ENCODE measurements around the gene ABHD12B.
"Not testable (repeated sequence)": the region's sequence is repeated elsewhere in the genome, so short reads cannot be mapped to it uniquely, and the experiment has no call there.

The ABHD12B gene

GRCh38 chr14:50875359-50876070, 3.7 kb downstream of the ABHD12B start:
- Histone ChIP-seq H3K36me3 (ENCODE audit: control insufficient read depth, insufficient read depth, low read length) (no peaks in the 10 kb centered on the region), H3K4me3 (ENCODE audit: low read length) (no peak overlapping the region), H3K27ac (ENCODE audit: low read depth, low read length) (no peak overlapping the region), H3K4me1 (ENCODE audit: control insufficient read depth, insufficient read depth, low read length) (no peaks in the 10 kb centered on the region), H3K27me3 (ENCODE audit: control insufficient read depth, insufficient read depth, low read length) (peaks cover 7% of the 10 kb centered on the region), H3K9ac (ENCODE audit: low read length) (no peak overlapping the region)

DNA sequence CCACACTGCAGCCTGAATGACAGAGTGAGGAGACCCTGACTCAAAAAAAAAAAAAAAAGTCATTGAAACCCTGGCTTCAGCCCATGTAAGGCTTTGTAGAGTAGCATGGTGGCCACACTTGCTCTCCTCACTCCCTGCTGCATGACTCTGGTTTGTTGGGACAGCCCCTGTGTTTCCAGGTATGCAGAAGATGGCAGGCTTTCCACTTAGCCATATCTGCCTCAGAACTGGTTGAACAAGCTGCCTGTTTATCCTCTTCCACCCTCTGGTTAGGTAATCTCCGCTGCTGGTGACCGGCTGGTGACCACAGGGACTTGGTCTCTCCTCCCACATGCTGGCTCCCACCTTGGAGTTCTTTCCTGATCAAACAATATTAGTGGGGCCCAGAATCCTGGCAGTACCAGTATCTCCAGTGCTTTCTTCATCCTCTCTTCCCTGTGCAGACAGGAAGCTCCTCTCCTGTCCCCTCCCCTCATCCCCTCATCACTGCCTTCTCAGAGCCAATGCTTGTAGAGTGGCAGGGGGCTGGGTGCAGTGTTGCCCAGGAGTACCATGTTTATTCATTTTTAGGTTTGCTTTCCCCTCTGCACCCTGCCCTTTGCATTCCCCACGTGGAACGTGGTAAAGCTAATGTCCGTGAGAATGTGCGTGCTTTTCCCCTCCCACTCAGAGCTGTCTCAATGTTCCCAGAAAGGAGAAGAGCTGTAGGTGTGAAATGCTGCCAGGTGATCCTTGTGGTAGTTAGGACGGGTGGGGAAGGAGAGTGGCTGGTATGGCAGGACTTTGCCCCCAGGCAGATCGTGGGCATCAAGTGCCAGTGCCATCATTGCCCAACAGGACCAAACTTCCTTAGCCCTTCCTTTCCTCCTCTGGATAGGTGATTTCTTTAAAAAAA, 11.3 kb downstream of the ABHD12B start:
- Histone ChIP-seq H3K4me3 (ENCODE audit: low read length) (no peak overlapping the region), H3K27ac (ENCODE audit: low read depth, low read length) (no peak overlapping the region), H3K4me1 (ENCODE audit: control insufficient read depth, insufficient read depth, low read length) (no peaks in the 10 kb centered on the region), H3K9ac (ENCODE audit: low read length) (no peak overlapping the region), H3K27me3 (ENCODE audit: control insufficient read depth, insufficient read depth, low read length) (no peaks in the 10 kb centered on the region), H3K36me3 (ENCODE audit: control insufficient read depth, insufficient read depth, low read length) (no peaks in the 10 kb centered on the region)

- Histone ChIP-seq H3K27me3 (ENCODE audit: control insufficient read depth, insufficient read depth, low read length) (no peaks in the 10 kb centered on the region), H3K9ac (ENCODE audit: low read length) (no peak overlapping the region), H3K4me3 (ENCODE audit: low read length) (no peak overlapping the region), H3K36me3 (ENCODE audit: control insufficient read depth, insufficient read depth, low read length) (no peaks in the 10 kb centered on the region), H3K27ac (ENCODE audit: low read depth, low read length) (no peak overlapping the region), H3K4me1 (ENCODE audit: control insufficient read depth, insufficient read depth, low read length) (no peaks in the 10 kb centered on the region)
Observed at GRCh38 chr14:50883827-50884197, 12.0 kb downstream of the ABHD12B start.

DNA sequence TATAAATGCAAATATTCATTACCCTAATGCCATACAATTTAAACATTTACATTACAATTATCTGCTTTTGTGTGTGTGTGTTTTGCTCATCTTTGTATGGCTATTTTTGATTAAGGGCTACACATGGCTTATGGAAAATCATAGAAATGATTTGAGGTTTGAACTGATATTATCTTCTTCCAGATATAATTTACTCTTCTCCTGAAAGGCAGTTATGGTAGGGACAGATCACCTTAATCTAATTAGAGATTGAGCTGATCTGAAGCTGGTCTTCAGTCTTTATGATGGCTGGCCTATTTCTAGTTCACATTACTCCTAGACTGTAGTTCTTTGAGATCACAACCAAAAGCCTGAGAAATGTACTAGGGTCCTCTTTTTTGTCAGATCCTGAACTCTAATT, 15.6 kb downstream of the ABHD12B start:
- H3K9ac ChIP-seq (ENCODE audit: low read length) = no peak overlapping the region
- H3K4me3 ChIP-seq (ENCODE audit: low read length) = no peak overlapping the region
- H3K36me3 ChIP-seq (ENCODE audit: control insufficient read depth, insufficient read depth, low read length) = no peaks in the 10 kb centered on the region
- no peak overlapping the region for H3K27ac ChIP-seq (ENCODE audit: low read depth, low read length)
- H3K4me1 ChIP-seq (ENCODE audit: control insufficient read depth, insufficient read depth, low read length) = no peaks in the 10 kb centered on the region
- no peaks in the 10 kb centered on the region for H3K27me3 ChIP-seq (ENCODE audit: control insufficient read depth, insufficient read depth, low read length)

- no peak overlapping the region for H3K27ac ChIP-seq (ENCODE audit: low read depth, low read length)
- H3K9ac ChIP-seq (ENCODE audit: low read length) = no peak overlapping the region
- H3K4me1 ChIP-seq (ENCODE audit: control insufficient read depth, insufficient read depth, low read length) = no peaks in the 10 kb centered on the region
- no peaks in the 10 kb centered on the region for H3K36me3 ChIP-seq (ENCODE audit: control insufficient read depth, insufficient read depth, low read length)
- no peaks in the 10 kb centered on the region for H3K27me3 ChIP-seq (ENCODE audit: control insufficient read depth, insufficient read depth, low read length)
- no peak overlapping the region for H3K4me3 ChIP-seq (ENCODE audit: low read length)
Observed at GRCh38 chr14:50892255-50892654, 20.4 kb downstream of the ABHD12B start.

- not testable (repeated sequence) for H3K4me1 ChIP-seq (ENCODE audit: control insufficient read depth, insufficient read depth, low read length); H3K4me3 ChIP-seq (ENCODE audit: low read length); H3K9ac ChIP-seq (ENCODE audit: low read length); H3K27ac ChIP-seq (ENCODE audit: low read depth, low read length); H3K27me3 ChIP-seq (ENCODE audit: control insufficient read depth, insufficient read depth, low read length); H3K36me3 ChIP-seq (ENCODE audit: control insufficient read depth, insufficient read depth, low read length)
Observed at GRCh38 chr14:50896421-50896820, 24.6 kb downstream of the ABHD12B start.

DNA sequence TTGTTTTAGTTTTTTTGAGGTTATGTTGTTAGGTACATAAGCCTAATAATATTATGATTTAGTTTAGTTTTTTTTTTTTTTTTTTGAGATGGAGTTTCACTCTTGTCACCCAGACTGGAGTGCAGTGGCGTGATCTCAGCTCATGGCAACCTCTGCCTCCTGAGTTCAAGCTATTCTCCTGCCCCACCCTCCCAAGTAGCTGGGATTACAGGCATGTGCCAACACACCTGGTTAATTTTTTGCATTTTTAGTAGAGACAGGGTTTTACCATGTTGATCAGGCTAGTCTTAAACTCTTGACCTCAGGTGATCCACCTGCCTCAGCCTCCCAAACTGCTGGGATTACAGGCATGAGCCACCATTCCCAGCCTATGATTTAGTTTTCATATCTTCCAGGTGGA, 25.2 kb downstream of the ABHD12B start:
- H3K36me3 ChIP-seq (ENCODE audit: control insufficient read depth, insufficient read depth, low read length); H3K27ac ChIP-seq (ENCODE audit: low read depth, low read length); H3K4me3 ChIP-seq (ENCODE audit: low read length); H3K27me3 ChIP-seq (ENCODE audit: control insufficient read depth, insufficient read depth, low read length); H3K9ac ChIP-seq (ENCODE audit: low read length); H3K4me1 ChIP-seq (ENCODE audit: control insufficient read depth, insufficient read depth, low read length): not testable (repeated sequence)

- H3K27me3 ChIP-seq (ENCODE audit: control insufficient read depth, insufficient read depth, low read length) = no peaks in the 10 kb centered on the region
- H3K4me1 ChIP-seq (ENCODE audit: control insufficient read depth, insufficient read depth, low read length) = no peaks in the 10 kb centered on the region
- H3K9ac ChIP-seq (ENCODE audit: low read length) = no peak overlapping the region
- no peak overlapping the region for H3K4me3 ChIP-seq (ENCODE audit: low read length)
- H3K36me3 ChIP-seq (ENCODE audit: control insufficient read depth, insufficient read depth, low read length) = no peaks in the 10 kb centered on the region
- no peak overlapping the region for H3K27ac ChIP-seq (ENCODE audit: low read depth, low read length)
Observed at GRCh38 chr14:50897658-50898175, 25.9 kb downstream of the ABHD12B start.

GRCh38 chr14:50901361-50901760, 29.5 kb downstream of the ABHD12B start:
- H3K36me3 ChIP-seq (ENCODE audit: control insufficient read depth, insufficient read depth, low read length) = peaks cover 3% of the 10 kb centered on the region

GRCh38 chr14:50904719-50905118, 32.9 kb downstream of the ABHD12B start:
- Histone ChIP-seq H3K4me1 (ENCODE audit: control insufficient read depth, insufficient read depth, low read length) (no peaks in the 10 kb centered on the region), H3K4me3 (ENCODE audit: low read length) (no peak overlapping the region), H3K9ac (ENCODE audit: low read length) (no peak overlapping the region), H3K27me3 (ENCODE audit: control insufficient read depth, insufficient read depth, low read length) (no peaks in the 10 kb centered on the region), H3K27ac (ENCODE audit: low read depth, low read length) (no peak overlapping the region), H3K36me3 (ENCODE audit: control insufficient read depth, insufficient read depth, low read length) (peaks cover 3% of the 10 kb centered on the region)

More at GRCh38 chr14:50901361-50901760, 29.5 kb downstream of the ABHD12B start:
- Histone ChIP-seq H3K4me3 (ENCODE audit: low read length) (no peak overlapping the region), H3K27ac (ENCODE audit: low read depth, low read length) (no peak overlapping the region), H3K27me3 (ENCODE audit: control insufficient read depth, insufficient read depth, low read length) (no peaks in the 10 kb centered on the region), H3K4me1 (ENCODE audit: control insufficient read depth, insufficient read depth, low read length) (no peaks in the 10 kb centered on the region), H3K9ac (ENCODE audit: low read length) (no peak overlapping the region)

DNA sequence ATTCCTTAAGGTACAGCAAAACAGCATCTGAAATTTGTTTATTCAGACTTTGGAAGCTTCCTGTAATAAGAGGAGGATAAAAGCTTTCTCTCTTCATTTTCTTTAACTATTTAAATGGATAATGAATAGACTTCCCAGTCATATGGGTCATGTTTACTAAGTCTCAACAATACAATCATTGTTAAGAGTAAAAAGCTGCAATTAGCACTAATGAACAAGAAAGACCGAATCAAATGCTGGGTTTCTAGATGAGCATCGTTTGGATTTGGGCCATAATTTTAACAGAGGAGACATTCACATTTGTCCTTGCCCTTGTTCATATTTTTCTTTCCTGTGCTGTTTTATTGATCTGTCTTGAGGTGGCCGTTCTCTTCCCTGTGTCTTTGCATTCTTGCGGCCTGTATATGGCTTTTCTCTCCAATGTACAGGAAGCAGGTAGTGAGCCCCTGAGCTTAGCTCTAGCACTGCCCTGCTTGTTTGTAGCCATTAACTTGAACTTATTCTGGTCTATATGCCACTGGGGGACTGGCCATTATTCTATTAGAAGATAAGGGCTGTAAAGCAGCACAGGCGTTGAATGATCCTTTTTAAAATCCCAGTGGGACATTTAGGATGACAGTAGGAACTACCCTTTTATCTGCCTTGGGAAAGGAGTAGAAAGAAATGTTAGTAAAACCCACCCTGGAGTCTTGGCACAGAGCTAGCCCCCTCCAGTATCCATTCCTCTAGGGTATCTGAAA, 34.6 kb downstream of the ABHD12B start:
- H3K9ac ChIP-seq (ENCODE audit: low read length) = no peak overlapping the region
- H3K4me1 ChIP-seq (ENCODE audit: control insufficient read depth, insufficient read depth, low read length) = no peaks in the 10 kb centered on the region
- H3K27ac ChIP-seq (ENCODE audit: low read depth, low read length) = no peak overlapping the region
- no peak overlapping the region for H3K4me3 ChIP-seq (ENCODE audit: low read length)
- peaks cover 3% of the 10 kb centered on the region for H3K36me3 ChIP-seq (ENCODE audit: control insufficient read depth, insufficient read depth, low read length)
- H3K27me3 ChIP-seq (ENCODE audit: control insufficient read depth, insufficient read depth, low read length) = no peaks in the 10 kb centered on the region
